Esophagus muscularis mucosa (tissue), 4 donors: Measurements from ENCODE around the gene IFRD2. TPM values are rescaled to one million over a fixed set of nuclear protein-coding genes. Genes with fewer than 3 reads are reported as not detected.
A peak's percentile ranks its signal among the peaks of the same experiment; 100 is the strongest.

Experiments used
- DNase-seq: peaks from one replicate; pipeline ENCODE4 v3.0.0-alpha.2; 2017; ENCODE audit errors: extremely low spot score
- H3K27ac ChIP-seq, 4 donors: fragments of 200-600 bp; sonication (generic); replicated peaks in 1 of 4; 1 replicate in 3 of 4; 2 replicates in 1 of 4; pipeline ENCODE4 v1.5.1; 2016 to 2019; ENCODE audit warnings: mild to moderate bottlenecking in 1 of 4
- H3K27me3 ChIP-seq, 4 donors: fragments of 200-600 bp; sonication (generic); one replicate each; pipeline versions ENCODE4 v1.5.1 to v1.6.0; 2016 to 2019
- H3K36me3 ChIP-seq, 4 donors: fragments of 200-600 bp; sonication (generic); one replicate each; pipeline ENCODE4 v1.5.1; 2016 to 2019
- H3K4me1 ChIP-seq, 4 donors: fragments of 200-600 bp; sonication (generic); one replicate each; pipeline ENCODE4 v1.5.1; 2016 to 2019
- H3K4me3 ChIP-seq, 4 donors: fragments of 200-600 bp; sonication (generic); 1 replicate in 2 of 4; 2 replicates in 2 of 4; pipeline ENCODE4 v1.5.1; 2016 to 2019; ENCODE audit warnings: mild to moderate bottlenecking in 4 of 4, moderate library complexity in 1 of 4
- H3K9me3 ChIP-seq, 4 donors: fragments of 200-600 bp; sonication (generic); 1 replicate in 3 of 4; 2 replicates in 1 of 4; pipeline ENCODE4 v1.5.1; 2016 to 2019
- EP300 ChIP-seq: sonication (generic); formaldehyde crosslinking; IDR thresholded peaks from one replicate; pipeline ENCODE4 v1.6.1; 2017; ENCODE audit warnings: antibody characterized with exemption
- POLR2A ChIP-seq: fragments of 450-650 bp; IDR thresholded peaks from one replicate; pipeline ENCODE4 v1.6.1; 2017; ENCODE audit warnings: antibody characterized with exemption, moderate library complexity, mild to moderate bottlenecking, low read depth
- POLR2AphosphoS5 ChIP-seq, 2 donors: sonication (generic); formaldehyde crosslinking; IDR thresholded peaks; one replicate each; pipeline ENCODE4 v1.6.1; 2017; ENCODE audit warnings: antibody characterized with exemption in 2 of 2
- WGBS: methylation state at CpG from one replicate; pipeline ENCODE4 v1.1.5; 2018; 5-methylcytosine and 5-hydroxymethylcytosine counted together
- intact Hi-C: fragments of 100-400 bp; cut with DNase I; formaldehyde crosslinking; loops from one replicate; pipeline ENCODE4 v1.15.1; 2023
- total RNA-seq, 4 donors: library from RNA; depleted of rRNA; stranded (reverse); fragments of >200 nt; gene quantifications; one replicate each; pipeline versions ENCODE4 v1.1.0 to v1.2.1, GENCODE V29; 2016
- TF ChIP-seq, protein P1 (sequence below), 3 experiments: fragments of 200-600 bp in 2 of 3; fragments of 450-650 bp in 1 of 3; sonication (generic) in 2 of 3; IDR thresholded peaks; one replicate each; pipeline ENCODE4 v1.5.1; 2017 to 2019; ENCODE audit warnings: antibody characterized with exemption in 3 of 3, mild to moderate bottlenecking in 2 of 3, moderate library complexity in 1 of 3

Gene IFRD2
- total RNA-seq, 4 donors from 2014 or later, result 49.4 to 106 (median 85.8) TPM

DNA sequence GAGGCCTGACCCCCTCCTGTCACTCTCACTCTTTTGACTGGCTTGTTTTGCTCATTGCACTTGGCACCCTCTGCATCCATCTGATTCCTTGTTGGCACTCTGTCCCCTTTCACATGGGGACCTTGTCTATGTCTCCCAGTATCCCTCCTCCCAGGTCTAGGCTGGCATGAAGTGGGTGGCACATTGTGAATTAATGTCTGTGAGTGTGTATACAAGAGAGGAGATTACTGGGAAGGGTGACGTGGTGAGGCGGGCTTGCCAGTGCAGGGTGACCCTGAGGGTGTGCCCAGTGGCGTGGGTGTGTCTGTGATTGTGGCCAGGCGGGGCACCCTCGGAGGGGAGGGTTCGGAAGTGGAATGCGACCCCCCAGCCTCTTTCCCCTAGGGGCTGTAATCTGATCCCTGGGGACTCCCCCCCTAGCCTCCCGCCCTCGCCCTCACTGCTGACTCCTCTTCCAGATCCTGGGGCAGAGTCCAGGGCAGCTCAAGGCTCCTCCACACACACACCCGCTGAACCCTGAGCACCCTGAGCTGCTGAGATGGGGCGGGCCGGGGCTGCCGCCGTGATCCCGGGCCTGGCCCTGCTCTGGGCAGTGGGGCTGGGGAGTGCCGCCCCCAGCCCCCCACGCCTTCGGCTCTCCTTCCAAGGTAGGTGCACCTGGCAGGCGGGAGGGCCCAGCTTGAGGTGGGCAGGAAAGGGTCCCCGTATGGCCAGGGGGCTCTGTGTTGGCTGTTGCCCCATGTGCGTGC lies 23.4 kb downstream of the IFRD2 start, which contains the start of gene SEMA3B:
TSS of gene SEMA3B (plus strand) at position 445 of the 749 bp plus-strand sequence. CDS start at position 539, 94 bp downstream.
- Histone ChIP-seq H3K4me1 (peaks cover 63 to 93% (median 78%) of the 10 kb centered on the region in 4 donors), H3K9me3 (no peaks in the 10 kb centered on the region), H3K36me3 (peaks cover 0 to 4% (median 0%) of the 10 kb centered on the region in 4 donors), H3K27me3 (peaks cover 0 to 8% (median 0%) of the 10 kb centered on the region in 4 donors), H3K4me3 (peak within 1 kb of the TSS; percentile 55 to 74 (median 63)), H3K27ac (peak within 1 kb of the TSS; percentile 93 to 100 (median 96))
- intact Hi-C loops, result no loop called here
- no peak for DNase-seq
- 35% methylated on average over 18 of the region's 21 CpGs for WGBS
- peak; percentile 8 to 71 for TF ChIP-seq POLR2AphosphoS5 (IDR thresholded peaks at IDR 0.05)
- TF ChIP-seq, protein P1, sequence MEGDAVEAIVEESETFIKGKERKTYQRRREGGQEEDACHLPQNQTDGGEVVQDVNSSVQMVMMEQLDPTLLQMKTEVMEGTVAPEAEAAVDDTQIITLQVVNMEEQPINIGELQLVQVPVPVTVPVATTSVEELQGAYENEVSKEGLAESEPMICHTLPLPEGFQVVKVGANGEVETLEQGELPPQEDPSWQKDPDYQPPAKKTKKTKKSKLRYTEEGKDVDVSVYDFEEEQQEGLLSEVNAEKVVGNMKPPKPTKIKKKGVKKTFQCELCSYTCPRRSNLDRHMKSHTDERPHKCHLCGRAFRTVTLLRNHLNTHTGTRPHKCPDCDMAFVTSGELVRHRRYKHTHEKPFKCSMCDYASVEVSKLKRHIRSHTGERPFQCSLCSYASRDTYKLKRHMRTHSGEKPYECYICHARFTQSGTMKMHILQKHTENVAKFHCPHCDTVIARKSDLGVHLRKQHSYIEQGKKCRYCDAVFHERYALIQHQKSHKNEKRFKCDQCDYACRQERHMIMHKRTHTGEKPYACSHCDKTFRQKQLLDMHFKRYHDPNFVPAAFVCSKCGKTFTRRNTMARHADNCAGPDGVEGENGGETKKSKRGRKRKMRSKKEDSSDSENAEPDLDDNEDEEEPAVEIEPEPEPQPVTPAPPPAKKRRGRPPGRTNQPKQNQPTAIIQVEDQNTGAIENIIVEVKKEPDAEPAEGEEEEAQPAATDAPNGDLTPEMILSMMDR (IDR thresholded peaks at IDR 0.05), result no peak

DNA sequence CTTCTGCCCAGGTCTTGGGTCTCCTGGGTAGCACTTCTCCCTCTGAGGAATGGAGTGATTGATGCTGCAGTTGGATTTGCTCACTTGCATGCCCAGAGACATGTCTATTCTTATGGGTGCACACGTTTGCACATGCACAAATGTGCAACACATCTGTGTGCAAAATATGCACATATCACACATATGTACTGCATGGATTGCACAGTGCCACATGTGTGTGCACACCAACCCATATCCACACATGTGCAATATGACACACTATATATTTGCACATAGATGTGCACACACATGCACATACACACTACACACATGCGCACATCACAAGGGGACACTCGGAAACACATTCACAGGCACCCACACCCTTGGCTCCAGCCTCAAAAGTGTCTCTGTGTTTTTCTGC lies 24.0 kb downstream of the IFRD2 start:
- Histone ChIP-seq H3K9me3 (no peaks in the 10 kb centered on the region), H3K27ac (peak overlapping the region; percentile 93 to 100 (median 96)), H3K4me3 (peak overlapping the region; percentile 55 to 74 (median 63)), H3K27me3 (peaks cover 0 to 2% (median 0%) of the 10 kb centered on the region in 4 donors), H3K36me3 (no peaks in the 10 kb centered on the region), H3K4me1 (peaks cover 61 to 93% (median 78%) of the 10 kb centered on the region in 4 donors)
- WGBS, result 43% methylated on average over 3 of the region's 3 CpGs
- no peak for DNase-seq
- intact Hi-C loops, result no loop called here
- TF ChIP-seq EP300 (no peak), POLR2A (no peak)

DNA sequence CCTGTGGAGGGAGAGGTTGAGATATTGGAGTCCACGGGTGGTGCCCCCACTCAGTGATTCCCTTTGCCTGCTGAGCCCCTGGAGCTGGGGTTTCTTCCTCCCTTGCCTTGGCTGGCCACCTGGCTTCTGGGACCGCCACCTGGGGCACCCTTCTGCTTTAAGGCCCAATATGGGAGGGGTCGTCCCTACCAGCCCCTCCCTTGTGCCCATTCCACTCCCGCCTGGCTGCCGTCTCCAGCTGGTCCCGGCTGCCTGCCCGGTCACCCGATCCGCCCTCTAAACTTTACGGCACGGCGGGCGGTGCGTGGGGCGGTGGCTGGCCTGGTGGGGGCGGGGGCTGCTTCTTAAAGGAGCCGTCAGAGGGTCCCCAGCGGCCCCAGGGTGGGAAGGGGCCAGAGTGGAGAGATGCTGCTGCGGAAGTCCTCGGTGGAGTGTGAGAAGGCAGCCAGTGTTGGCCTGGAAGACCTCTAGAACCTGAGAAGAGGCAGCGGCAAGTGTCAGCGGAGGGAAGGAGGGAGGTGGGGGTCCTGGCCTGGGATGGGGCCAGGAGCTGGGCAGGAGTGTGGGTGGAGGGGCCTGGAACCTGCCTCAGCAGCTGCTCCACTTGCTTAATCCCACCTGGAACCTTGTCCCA lies 24.8 kb downstream of the IFRD2 start:
- Histone ChIP-seq H3K27me3 (no peaks in the 10 kb centered on the region), H3K27ac (peak overlapping the region; percentile 93 to 100 (median 96)), H3K36me3 (no peaks in the 10 kb centered on the region), H3K4me1 (peaks cover 54 to 93% (median 76%) of the 10 kb centered on the region in 4 donors), H3K9me3 (no peaks in the 10 kb centered on the region), H3K4me3 (peak overlapping the region; percentile 55 to 74 (median 63))
- TF ChIP-seq POLR2AphosphoS5 (IDR thresholded peaks at IDR 0.05) (peak; percentile 84 to 97), POLR2A (peak; percentile 72), EP300 (no peak)
- TF ChIP-seq, protein P1 (IDR thresholded peaks at IDR 0.05), result no peak
- intact Hi-C loops, result no loop called here
- WGBS, result 10% methylated on average over 14 of the region's 22 CpGs
- DNase-seq, result no peak

DNA sequence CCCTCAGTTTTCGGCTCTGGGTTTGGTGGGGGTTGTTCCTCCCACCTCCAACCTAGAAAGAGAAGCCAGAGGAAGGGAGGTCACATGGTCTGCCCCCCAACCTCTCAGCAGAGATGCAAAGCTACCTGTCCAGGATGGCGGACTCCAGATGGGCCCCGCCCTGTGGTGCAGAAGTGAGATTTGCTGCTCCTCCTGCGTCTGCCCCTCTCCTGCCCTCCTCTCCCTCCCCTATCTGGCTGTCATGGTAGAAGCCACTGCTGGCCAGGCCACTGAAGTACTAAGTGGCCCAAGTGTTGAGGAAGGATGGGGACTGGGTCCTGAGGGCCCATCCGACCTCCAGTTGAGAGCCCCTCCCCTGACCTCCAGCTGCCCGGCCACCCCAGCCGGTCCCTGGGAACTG lies 25.4 kb downstream of the IFRD2 start:
- peaks cover 54 to 92% (median 77%) of the 10 kb centered on the region in 4 donors for H3K4me1 ChIP-seq
- peak overlapping the region; percentile 55 to 74 (median 63) for H3K4me3 ChIP-seq
- 87% methylated on average over 3 of the region's 7 CpGs for WGBS
- H3K27ac ChIP-seq, result peak overlapping the region; percentile 93 to 100 (median 96)
- H3K36me3 ChIP-seq, result no peaks in the 10 kb centered on the region
- TF ChIP-seq, protein P1 (IDR thresholded peaks at IDR 0.05), result no peak
- no peak for TF ChIP-seq EP300
- no peak for TF ChIP-seq POLR2A
- TF ChIP-seq POLR2AphosphoS5 (IDR thresholded peaks at IDR 0.05), result no peak
- H3K9me3 ChIP-seq, result no peaks in the 10 kb centered on the region
- no peaks in the 10 kb centered on the region for H3K27me3 ChIP-seq
- no peak for DNase-seq
- intact Hi-C loops, result no loop called here

DNA sequence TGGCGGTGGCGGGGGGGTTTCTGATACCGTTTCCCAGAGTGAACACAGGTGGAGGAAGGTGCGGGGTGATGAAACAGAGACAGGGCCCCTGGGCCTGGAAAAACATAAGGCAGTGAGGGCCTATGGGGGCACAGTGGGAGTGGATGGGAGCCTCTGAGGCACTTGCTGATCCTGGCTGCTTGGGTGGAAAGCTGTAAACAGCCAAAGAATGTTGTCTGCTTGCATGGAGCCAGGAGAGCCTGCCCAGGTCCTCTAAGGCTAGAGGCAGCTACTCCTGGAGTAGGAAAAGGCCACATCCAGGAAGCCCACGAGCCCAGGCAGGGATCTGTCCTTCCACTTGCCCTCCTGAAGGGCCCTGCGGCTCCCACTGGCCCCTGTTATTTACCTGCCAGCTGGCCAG lies 26.2 kb downstream of the IFRD2 start:
- no peak for DNase-seq
- intact Hi-C loops, result no loop called here
- WGBS, result 83% methylated on average over 4 of the region's 6 CpGs
- Histone ChIP-seq H3K4me3 (peak overlapping the region; percentile 55 to 74 (median 63)), H3K27ac (peak overlapping the region; percentile 93 to 100 (median 96)), H3K27me3 (no peaks in the 10 kb centered on the region), H3K9me3 (no peaks in the 10 kb centered on the region), H3K4me1 (peaks cover 60 to 92% (median 85%) of the 10 kb centered on the region in 4 donors), H3K36me3 (no peaks in the 10 kb centered on the region)
- no peak for TF ChIP-seq POLR2A
- no peak for TF ChIP-seq EP300
- TF ChIP-seq POLR2AphosphoS5 (IDR thresholded peaks at IDR 0.05), result no peak
- TF ChIP-seq, protein P1 (IDR thresholded peaks at IDR 0.05), result no peak
